H9 (cell line): ENCODE measurements around the gene STK32C. TPM values are rescaled to one million over a fixed set of nuclear protein-coding genes. Genes with fewer than 3 reads are reported as not detected.

Source experiments
- DNase-seq: peaks from one replicate; pipeline ENCODE4 v3.0.0-alpha.2; 2017
- H2AFZ ChIP-seq: one replicate; pipeline ENCODE4 v1.6.1; 2013; ENCODE audit warnings: mild to moderate bottlenecking, low read length, control low read depth, moderate library complexity
- H2AK5ac ChIP-seq: 2 replicates; pipeline ENCODE4 v1.6.1; 2013; ENCODE audit warnings: low read length, control low read depth, mixed read lengths; ENCODE audit not compliant: insufficient read length
- H2BK120ac ChIP-seq: one replicate; pipeline ENCODE4 v1.6.1; 2013; ENCODE audit warnings: low read depth, mild to moderate bottlenecking, low read length, control low read depth, inconsistent platforms; ENCODE audit not compliant: poor library complexity, severe bottlenecking
- H2BK12ac ChIP-seq: 2 replicates; pipeline ENCODE4 v1.6.1; 2013; ENCODE audit warnings: low read length, control low read depth, mixed read lengths, low read depth; ENCODE audit not compliant: insufficient read length
- H2BK15ac ChIP-seq: 2 replicates; pipeline ENCODE4 v1.6.1; 2013; ENCODE audit warnings: low read depth, low read length, control low read depth
- H2BK20ac ChIP-seq: one replicate; pipeline ENCODE4 v1.6.1; 2013; ENCODE audit warnings: low read depth, mild to moderate bottlenecking, low read length, control low read depth, inconsistent platforms; ENCODE audit not compliant: poor library complexity, severe bottlenecking
- H2BK5ac ChIP-seq: 2 replicates; pipeline ENCODE4 v1.6.1; 2013; ENCODE audit warnings: low read length, control low read depth, mixed read lengths; ENCODE audit not compliant: insufficient read length
- H3K14ac ChIP-seq: 2 replicates; pipeline ENCODE4 v1.6.1; 2013; ENCODE audit warnings: low read length, control low read depth; ENCODE audit not compliant: insufficient read depth
- H3K18ac ChIP-seq: 2 replicates; pipeline ENCODE4 v1.6.1; 2013; ENCODE audit warnings: low read depth, mild to moderate bottlenecking, mixed read lengths, low read length, control low read depth; ENCODE audit not compliant: insufficient read length
- H3K23ac ChIP-seq: 2 replicates; pipeline ENCODE4 v1.6.1; 2013; ENCODE audit warnings: low read length, control low read depth, mixed read lengths, low read depth; ENCODE audit not compliant: insufficient read length
- H3K23me2 ChIP-seq: 2 replicates; pipeline ENCODE4 v1.6.1; 2013; ENCODE audit warnings: low read depth, mild to moderate bottlenecking, mixed read lengths, low read length, control low read depth; ENCODE audit not compliant: insufficient read length, poor library complexity, severe bottlenecking
- H3K27ac ChIP-seq: 2 replicates; pipeline ENCODE4 v1.5.1; 2013; ENCODE audit warnings: low read length, control low read depth, mixed read lengths, low read depth; ENCODE audit not compliant: insufficient read length
- H3K27me3 ChIP-seq: 2 replicates; pipeline ENCODE4 v1.6.1; 2013; ENCODE audit warnings: low read length, control low read depth, inconsistent platforms; ENCODE audit not compliant: insufficient read depth
- H3K4ac ChIP-seq: 2 replicates; pipeline ENCODE4 v1.6.1; 2013; ENCODE audit warnings: low read depth, mild to moderate bottlenecking, control low read depth, inconsistent platforms, low read length, moderate library complexity
- H3K4me1 ChIP-seq: 2 replicates; pipeline ENCODE4 v1.6.1; 2013; ENCODE audit warnings: low read length, control low read depth, inconsistent platforms; ENCODE audit not compliant: insufficient read depth
- H3K4me2 ChIP-seq: 2 replicates; pipeline ENCODE4 v1.6.1; 2013; ENCODE audit warnings: low read length, control low read depth, mixed read lengths; ENCODE audit not compliant: insufficient read length, insufficient read depth
- H3K56ac ChIP-seq: 2 replicates; pipeline ENCODE4 v1.6.1; 2013; ENCODE audit warnings: low read depth, mild to moderate bottlenecking, mixed read lengths, low read length, control low read depth; ENCODE audit not compliant: insufficient read length
- H3K79me1 ChIP-seq: 2 replicates; pipeline ENCODE4 v1.6.1; 2013; ENCODE audit warnings: low read depth, mild to moderate bottlenecking, moderate library complexity, low read length, control low read depth, inconsistent platforms; ENCODE audit not compliant: insufficient read depth, poor library complexity, severe bottlenecking
- H3K79me2 ChIP-seq: 2 replicates; pipeline ENCODE4 v1.6.1; 2013; ENCODE audit warnings: low read length, control low read depth, inconsistent platforms; ENCODE audit not compliant: insufficient read depth
- H3K9ac ChIP-seq: 2 replicates; pipeline ENCODE4 v1.6.1; 2013; ENCODE audit warnings: low read length, control low read depth, mixed read lengths; ENCODE audit not compliant: insufficient read length; ENCODE audit errors: extremely low read depth
- H3K9me3 ChIP-seq: one replicate; pipeline ENCODE4 v1.6.1; 2013; ENCODE audit warnings: low read depth, low read length, inconsistent platforms; ENCODE audit not compliant: control insufficient read depth
- H3T11ph ChIP-seq: one replicate; pipeline ENCODE4 v1.6.1; 2013; ENCODE audit warnings: mild to moderate bottlenecking, low read length, control low read depth, inconsistent platforms
- H4K20me1 ChIP-seq: one replicate; pipeline ENCODE4 v1.6.1; 2013; ENCODE audit not compliant: control insufficient read depth, insufficient read length, insufficient read depth
- H4K5ac ChIP-seq: 2 replicates; pipeline ENCODE4 v1.6.1; 2013; ENCODE audit warnings: low read depth, mild to moderate bottlenecking, mixed read lengths, low read length, control low read depth; ENCODE audit not compliant: insufficient read length
- H4K8ac ChIP-seq: replicated peaks from 2 replicates; pipeline ENCODE4 v1.6.1; 2013; ENCODE audit warnings: low read length, control low read depth, mixed read lengths, low read depth; ENCODE audit not compliant: insufficient read length
- H4K91ac ChIP-seq: 2 replicates; pipeline ENCODE4 v1.6.1; 2013; ENCODE audit warnings: low read depth, mild to moderate bottlenecking, moderate library complexity, mixed read lengths, low read length, control low read depth; ENCODE audit not compliant: insufficient read length
- H3K27ac Mint-ChIP-seq, 3 experiments: 2 replicates in 2 of 3; 3 replicates in 1 of 3; pipeline ENCODE4 v1.8.0; 2020 to 2021; ENCODE audit warnings: mixed read lengths in 3 of 3, mild to moderate bottlenecking in 1 of 3, moderate library complexity in 1 of 3
- H3K27me3 Mint-ChIP-seq: 2 replicates; pipeline ENCODE4 v1.8.0; 2021; ENCODE audit warnings: low read depth, mild to moderate bottlenecking, moderate library complexity, mixed read lengths
- H3K36me3 Mint-ChIP-seq, 3 experiments: 2 replicates in 2 of 3; 3 replicates in 1 of 3; pipeline ENCODE4 v1.8.0; 2020 to 2021; ENCODE audit warnings: low read depth in 3 of 3, mixed read lengths in 3 of 3; ENCODE audit not compliant: insufficient read depth in 1 of 3
- H3K4me1 Mint-ChIP-seq, 2 experiments: 2 replicates each; pipeline ENCODE4 v1.8.0; 2020; ENCODE audit warnings: mixed read lengths in 2 of 2
- H3K4me3 Mint-ChIP-seq, 2 experiments: 2 replicates in 1 of 2; 3 replicates in 1 of 2; pipeline ENCODE4 v1.8.0; 2020 to 2021; ENCODE audit warnings: mild to moderate bottlenecking in 2 of 2, mixed read lengths in 2 of 2, moderate library complexity in 1 of 2
- H3K9me3 Mint-ChIP-seq, 2 experiments: 2 replicates in 1 of 2; 3 replicates in 1 of 2; pipeline ENCODE4 v1.8.0; 2020; ENCODE audit warnings: mild to moderate bottlenecking in 2 of 2, mixed read lengths in 2 of 2, moderate library complexity in 1 of 2
- WGBS: extraction: QIAGEN DNeasy Blood & Tissue Kit; methylation state at CpG from one replicate; pipeline ENCODE4 v1.1.7; 2013; ENCODE audit warnings: missing lambda C conversion rate, low lambda C conversion rate, mixed read lengths; ENCODE audit not compliant: insufficient read length; ENCODE audit errors: extremely low coverage; 5-methylcytosine and 5-hydroxymethylcytosine counted together
- total RNA-seq: library from RNA; stranded (reverse); gene quantifications from 2 replicates; pipeline ENCODE4 v1.2.1, GENCODE V29; 2021
- TF ChIP-seq, protein P1 (sequence below): fragments of 200-600 bp; sonication (generic); conservative IDR thresholded peaks from 3 replicates; pipeline ENCODE4 v1.8.0; 2021; ENCODE audit warnings: antibody characterized with exemption, mild to moderate bottlenecking

STK32C gene
- total RNA-seq, 1 experiment from 2014 or later = 11.3 TPM

DNA sequence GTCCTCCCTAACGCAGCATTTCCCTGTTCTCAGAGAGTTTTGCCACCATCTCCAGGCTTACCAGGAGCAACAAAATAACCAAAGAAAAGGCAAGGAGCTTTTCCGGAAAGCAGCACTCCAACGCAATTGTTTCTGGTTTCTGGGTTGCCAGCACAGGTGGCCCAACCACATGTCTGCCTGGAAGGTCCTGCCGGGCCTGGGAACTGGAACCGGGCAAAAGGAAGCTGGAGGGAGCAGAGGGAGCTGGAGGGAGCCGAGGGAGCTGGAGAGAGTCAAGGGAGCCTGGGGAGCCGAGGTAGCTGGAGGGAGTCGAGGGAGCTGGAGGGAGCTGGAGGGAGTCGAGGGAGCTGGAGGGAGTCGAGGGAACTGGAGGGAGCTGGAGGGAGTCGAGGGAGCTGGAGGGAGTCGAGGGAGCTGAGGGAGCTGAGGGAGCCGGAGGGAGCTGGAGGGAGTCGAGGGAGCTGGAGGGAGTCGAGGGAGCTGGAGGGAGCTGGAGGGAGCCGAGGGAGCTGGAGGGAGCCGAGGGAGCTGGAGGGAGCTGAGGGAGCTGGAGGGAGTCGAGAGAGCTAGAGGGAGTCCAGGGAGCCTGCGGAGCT is 54.6 kb downstream of the STK32C start:
- Histone ChIP-seq H3K14ac (no peak overlapping the region), H2BK12ac (no peak overlapping the region), H2BK20ac (no peak overlapping the region), H2BK5ac (no peak overlapping the region), H4K20me1 (no peaks in the 10 kb centered on the region), H3K23me2 (peaks cover 4% of the 10 kb centered on the region), H4K8ac (no peak overlapping the region), H2AFZ (no peak overlapping the region), H3K79me2 (no peaks in the 10 kb centered on the region), H3K27me3 (no peaks in the 10 kb centered on the region), H2AK5ac (no peak overlapping the region), H3T11ph (no peak overlapping the region), H3K23ac (no peak overlapping the region), H3K79me1 (no peaks in the 10 kb centered on the region), H3K9ac (no peak overlapping the region), H3K4me2 (peak overlapping the region; percentile 57), H2BK15ac (no peak overlapping the region), H3K4ac (no peak overlapping the region), H3K27ac (no peak overlapping the region), H4K5ac (no peak overlapping the region), H3K4me1 (no peaks in the 10 kb centered on the region), H3K18ac (no peak overlapping the region), H2BK120ac (no peak overlapping the region), H4K91ac (no peak overlapping the region), H3K56ac (no peak overlapping the region), H3K9me3 (no peaks in the 10 kb centered on the region)
- peaks cover 2% of the 10 kb centered on the region for H3K27me3 Mint-ChIP-seq
- DNase-seq = no peak
- H3K4me3 Mint-ChIP-seq = peak overlapping the region; percentile 30 to 63; a peak in 4 of 5 replicates
- TF ChIP-seq, protein P1, sequence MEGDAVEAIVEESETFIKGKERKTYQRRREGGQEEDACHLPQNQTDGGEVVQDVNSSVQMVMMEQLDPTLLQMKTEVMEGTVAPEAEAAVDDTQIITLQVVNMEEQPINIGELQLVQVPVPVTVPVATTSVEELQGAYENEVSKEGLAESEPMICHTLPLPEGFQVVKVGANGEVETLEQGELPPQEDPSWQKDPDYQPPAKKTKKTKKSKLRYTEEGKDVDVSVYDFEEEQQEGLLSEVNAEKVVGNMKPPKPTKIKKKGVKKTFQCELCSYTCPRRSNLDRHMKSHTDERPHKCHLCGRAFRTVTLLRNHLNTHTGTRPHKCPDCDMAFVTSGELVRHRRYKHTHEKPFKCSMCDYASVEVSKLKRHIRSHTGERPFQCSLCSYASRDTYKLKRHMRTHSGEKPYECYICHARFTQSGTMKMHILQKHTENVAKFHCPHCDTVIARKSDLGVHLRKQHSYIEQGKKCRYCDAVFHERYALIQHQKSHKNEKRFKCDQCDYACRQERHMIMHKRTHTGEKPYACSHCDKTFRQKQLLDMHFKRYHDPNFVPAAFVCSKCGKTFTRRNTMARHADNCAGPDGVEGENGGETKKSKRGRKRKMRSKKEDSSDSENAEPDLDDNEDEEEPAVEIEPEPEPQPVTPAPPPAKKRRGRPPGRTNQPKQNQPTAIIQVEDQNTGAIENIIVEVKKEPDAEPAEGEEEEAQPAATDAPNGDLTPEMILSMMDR = no peak
- H3K9me3 Mint-ChIP-seq = no peaks in the 10 kb centered on the region
- no peaks in the 10 kb centered on the region for H3K36me3 Mint-ChIP-seq
- peak overlapping the region in 1 of 3 experiments; percentile 77; a peak in 1 of 7 replicates for H3K27ac Mint-ChIP-seq
- no CpG with 5 or more reads among the region's 19 CpGs for WGBS
- peaks cover 8 to 17% of the 10 kb centered on the region in 2 experiments for H3K4me1 Mint-ChIP-seq
